Heart left ventricle (tissue), 16 donors: ENCODE results near the gene TNS4. TPM values are rescaled to one million over a fixed set of nuclear protein-coding genes. Genes with fewer than 3 reads are reported as not detected.

Source experiments
- ATAC-seq, 4 donors: fragments of 200-7000 bp; cut with Tn5 transposase; one replicate each; pipeline ENCODE4 v1.9.1; 2020 to 2022; ENCODE audit warnings: moderate library complexity in 4 of 4, mild to moderate bottlenecking in 3 of 4, moderate number of reproducible peaks in 1 of 4
- DNase-seq, 5 donors: peaks; one replicate each; pipeline ENCODE4 v3.0.0-alpha.2; 2020
- H3K27ac ChIP-seq, 12 donors: fragments of 200-600 bp; sonication (generic) in 4 of 12; one replicate each; pipeline versions ENCODE4 v1.5.0 to v1.8.0; 2016 to 2022; ENCODE audit warnings: mild to moderate bottlenecking in 2 of 12
- H3K27me3 ChIP-seq, 9 donors: fragments of 200-600 bp; sonication (generic) in 2 of 9; one replicate each; pipeline versions ENCODE4 v1.5.1 to v1.8.0; 2016 to 2022; ENCODE audit warnings: mild to moderate bottlenecking in 3 of 9
- H3K36me3 ChIP-seq, 9 donors: fragments of 200-600 bp; sonication (generic) in 2 of 9; one replicate each; pipeline versions ENCODE4 v1.5.0 to v1.8.0; 2018 to 2022; ENCODE audit warnings: mild to moderate bottlenecking in 2 of 9
- H3K4me1 ChIP-seq, 12 donors: fragments of 200-600 bp; sonication (generic) in 4 of 12; one replicate each; pipeline versions ENCODE4 v1.5.0 to v1.8.0; 2016 to 2022; ENCODE audit warnings: mild to moderate bottlenecking in 3 of 12
- H3K4me3 ChIP-seq, 12 donors: fragments of 200-600 bp; sonication (generic) in 4 of 12; one replicate each; pipeline versions ENCODE4 v1.5.0 to v1.8.0; 2017 to 2022; ENCODE audit warnings: mild to moderate bottlenecking in 9 of 12, moderate library complexity in 4 of 12
- H3K9me3 ChIP-seq, 12 donors: fragments of 200-600 bp; sonication (generic) in 4 of 12; one replicate each; pipeline versions ENCODE4 v1.5.0 to v1.8.0; 2016 to 2022; ENCODE audit warnings: mild to moderate bottlenecking in 1 of 12
- POLR2A ChIP-seq, 2 donors: fragments of 450-650 bp; IDR thresholded peaks; one replicate each; pipeline ENCODE4 v1.6.1; 2017; ENCODE audit warnings: antibody characterized with exemption in 2 of 2, mild to moderate bottlenecking in 2 of 2, moderate library complexity in 2 of 2
- WGBS, 4 donors: extraction: QIAGEN DNeasy Blood & Tissue Kit in 2 of 4; methylation state at CpG; one replicate each; pipeline versions ENCODE4 v1.1.5 to v1.1.7; 2013 to 2018; 5-methylcytosine and 5-hydroxymethylcytosine counted together
- intact Hi-C, 10 donors: fragments of 100-400 bp; cut with DNase I; formaldehyde crosslinking; loops; one replicate each; pipeline versions ENCODE4 v1.11.1 to v1.14.2; 2022
- polyA plus RNA-seq, 2 donors: library from polyadenylated mRNA; stranded (reverse); fragments of 200-250 nt; gene quantifications; one replicate each; pipeline ENCODE4 v1.2.3, GENCODE V29; 2013
- total RNA-seq, 9 donors: library from RNA; depleted of rRNA in 2 of 9; stranded (reverse); fragments of >200 nt in 2 of 9; fragmentation: NEBNext Ultra II Directional in 3 of 9; extraction: Animal tissue kit (Norgen Biotek cat#: 25700) in 3 of 9; gene quantifications; one replicate each; pipeline versions ENCODE4 v1.1.0 to v1.2.4, GENCODE V29; 2016 to 2023
- TF ChIP-seq, protein P1 (sequence below), 12 donors: fragments of 200-600 bp; sonication (generic) in 4 of 12; IDR thresholded peaks; one replicate each; pipeline versions ENCODE4 v1.5.0 to v1.8.0; 2018 to 2022; ENCODE audit warnings: antibody characterized with exemption in 12 of 12, mild to moderate bottlenecking in 5 of 12
- donor health status: ischemic (EF 13 %, LVEDD 7.1; RV severe dilation, severe dysfunction).
- donor health status: healthy with polysubstance abuse.
- donor health status: DM: no; HTN: yes; CAD: no.
- donor health status: DM: no; HTN: no; CAD: no.
- donor health status: ischemic (EF 25% LVEDD 6.9; RV normal size, moderate dysfunction).
- donor health status: ischemic (EF 25% LVEDD 5.7; RV mildly dilated, moderate dysfunction).
- donor health status: healthy.
- donor health status: DM: yes; HTN: yes; CAD: no.
- donor health status: ischemic (EF 35%, LVEDD 5.7; RV mildly dilated, moderate dysfunction).
- donor health status: nonischemic (EF 11% LVEDD 7.7; RV severe dilation, severe dysfunction).
- donor health status: DM: yes; HTN: yes; CAD: no.
- donor health status: PGD.
- donor health status: ischemic (EF 29% LVEDD 5.4; RV normal size, mild dysfunction).
- donor health status: nonischemic (EF 23%, LVEDD 6.1; RV moderate dilation, normal function).

TNS4 gene
- total and polyA plus RNA-seq, 11 donors, result 0.16 to 0.91 TPM; not detected in 9

DNA sequence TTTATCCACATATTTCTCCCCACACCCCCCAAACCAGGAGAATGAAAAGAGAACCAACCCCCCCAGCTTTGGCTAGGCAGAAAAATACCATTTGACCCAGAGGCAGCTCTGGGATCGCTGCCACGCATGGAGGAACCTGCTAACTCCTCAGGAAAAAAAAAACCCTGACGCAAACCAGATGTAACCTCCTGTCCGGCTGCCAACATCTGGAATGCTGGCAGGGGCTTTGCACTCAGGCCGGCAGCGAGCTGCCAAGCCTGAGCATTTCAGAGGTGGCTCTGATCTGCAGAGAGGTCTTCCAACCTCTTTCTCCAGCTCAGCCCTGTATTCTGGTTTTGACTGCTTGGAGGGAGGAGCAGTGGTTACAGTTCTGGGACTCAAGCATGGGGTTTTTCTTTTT is 50.0 kb downstream of the TNS4 start:
- intact Hi-C loops, result no loop called here
- Histone ChIP-seq H3K4me1 (peaks cover 15 to 91% (median 64%) of the 10 kb centered on the region in 12 donors), H3K4me3 (no peak overlapping the region), H3K27me3 (no peaks in the 10 kb centered on the region), H3K9me3 (no peaks in the 10 kb centered on the region), H3K36me3 (peaks cover 0 to 47% (median 37%) of the 10 kb centered on the region in 9 donors), H3K27ac (peak overlapping the region; percentile 19 to 97 (median 70))
- no peak for TF ChIP-seq POLR2A (IDR thresholded peaks at IDR 0.05)
- TF ChIP-seq, protein P1, sequence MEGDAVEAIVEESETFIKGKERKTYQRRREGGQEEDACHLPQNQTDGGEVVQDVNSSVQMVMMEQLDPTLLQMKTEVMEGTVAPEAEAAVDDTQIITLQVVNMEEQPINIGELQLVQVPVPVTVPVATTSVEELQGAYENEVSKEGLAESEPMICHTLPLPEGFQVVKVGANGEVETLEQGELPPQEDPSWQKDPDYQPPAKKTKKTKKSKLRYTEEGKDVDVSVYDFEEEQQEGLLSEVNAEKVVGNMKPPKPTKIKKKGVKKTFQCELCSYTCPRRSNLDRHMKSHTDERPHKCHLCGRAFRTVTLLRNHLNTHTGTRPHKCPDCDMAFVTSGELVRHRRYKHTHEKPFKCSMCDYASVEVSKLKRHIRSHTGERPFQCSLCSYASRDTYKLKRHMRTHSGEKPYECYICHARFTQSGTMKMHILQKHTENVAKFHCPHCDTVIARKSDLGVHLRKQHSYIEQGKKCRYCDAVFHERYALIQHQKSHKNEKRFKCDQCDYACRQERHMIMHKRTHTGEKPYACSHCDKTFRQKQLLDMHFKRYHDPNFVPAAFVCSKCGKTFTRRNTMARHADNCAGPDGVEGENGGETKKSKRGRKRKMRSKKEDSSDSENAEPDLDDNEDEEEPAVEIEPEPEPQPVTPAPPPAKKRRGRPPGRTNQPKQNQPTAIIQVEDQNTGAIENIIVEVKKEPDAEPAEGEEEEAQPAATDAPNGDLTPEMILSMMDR (IDR thresholded peaks at IDR 0.05), result no peak
- ATAC-seq (peak; percentile 71 to 77 (median 74)), DNase-seq (peak; percentile 82 to 92 (median 85))
- 1 to 21% (median 8%) methylated on average over 6 of the region's 6 CpGs for WGBS, 4 donors

DNA sequence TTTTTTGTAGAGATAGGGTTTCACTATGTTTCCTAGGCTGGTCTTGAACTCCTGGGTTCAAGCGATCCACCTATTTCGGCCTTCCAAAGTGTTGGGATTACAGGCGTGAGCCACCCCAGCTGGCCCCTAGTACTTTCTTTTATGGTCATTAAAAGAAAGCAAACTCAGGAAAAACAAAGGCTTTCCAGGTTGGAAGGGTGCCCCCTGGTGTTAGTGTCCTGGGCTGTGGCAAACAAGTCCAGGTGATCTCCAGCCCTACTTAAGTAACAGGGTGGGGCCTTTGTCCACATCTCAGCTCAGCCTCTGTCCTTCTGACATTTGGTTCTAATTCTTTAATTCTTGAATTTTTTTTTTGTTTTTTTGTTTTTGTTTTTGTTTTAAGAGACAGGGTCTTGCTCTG is 51.2 kb downstream of the TNS4 start:
- ATAC-seq (no peak), DNase-seq (peak in 1 of 5 donors; percentile 42)
- Histone ChIP-seq H3K36me3 (peaks cover 0 to 35% (median 25%) of the 10 kb centered on the region in 9 donors), H3K27me3 (no peaks in the 10 kb centered on the region), H3K4me3 (peak overlapping the region in 1 of 12 donors; percentile 5), H3K4me1 (peaks cover 15 to 87% (median 71%) of the 10 kb centered on the region in 12 donors), H3K27ac (peak overlapping the region in 10 of 12 donors; percentile 9 to 98 (median 72)), H3K9me3 (no peaks in the 10 kb centered on the region)
- intact Hi-C loops, result no loop called here
- TF ChIP-seq POLR2A (IDR thresholded peaks at IDR 0.05), result no peak
- TF ChIP-seq, protein P1 (IDR thresholded peaks at IDR 0.05), result peak; percentile 28 to 61 (median 49)
- WGBS, 4 donors, result 67 to 89% (median 78%) methylated on average over 3 of the region's 3 CpGs

DNA sequence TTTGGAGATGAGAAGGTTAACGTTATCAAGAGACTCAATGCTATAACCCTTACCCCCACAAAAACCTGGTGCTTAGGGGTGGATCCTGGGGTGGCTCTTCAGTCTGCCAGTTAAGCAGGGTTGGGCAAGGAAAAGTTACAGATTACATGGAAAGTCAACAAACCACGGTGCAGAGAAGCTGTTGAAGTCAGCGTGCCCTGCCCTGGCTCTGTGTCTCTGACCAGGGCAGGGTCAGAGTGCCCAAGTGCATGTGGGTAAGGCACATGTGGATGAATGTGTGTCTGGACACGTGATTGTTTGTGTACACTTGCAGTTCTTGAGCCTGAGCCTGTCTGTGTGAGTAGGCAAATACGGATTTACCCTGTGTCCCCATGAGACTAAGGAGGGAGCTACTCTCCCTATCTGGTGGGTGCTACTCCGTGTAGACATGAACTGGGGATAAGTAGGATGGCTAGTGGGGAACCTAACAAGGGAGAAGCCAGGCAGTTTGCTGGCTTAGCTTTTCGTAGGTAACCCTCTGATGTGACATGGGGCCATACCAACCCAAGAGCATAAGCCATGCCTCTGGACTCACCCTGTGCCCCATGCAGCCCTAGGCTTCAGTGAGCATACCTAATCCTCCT is 52.7 kb downstream of the TNS4 start:
- H3K4me1 ChIP-seq, result peaks cover 15 to 90% (median 74%) of the 10 kb centered on the region in 12 donors
- peak overlapping the region in 8 of 12 donors; percentile 73 to 92 (median 75) for H3K4me3 ChIP-seq
- DNase-seq, result no peak
- no peak for ATAC-seq
- H3K27me3 ChIP-seq, result no peaks in the 10 kb centered on the region
- TF ChIP-seq, protein P1 (IDR thresholded peaks at IDR 0.05), result no peak
- no peak for TF ChIP-seq POLR2A (IDR thresholded peaks at IDR 0.05)
- peak overlapping the region; percentile 56 to 98 (median 92) for H3K27ac ChIP-seq
- intact Hi-C loops, result no loop called here
- no peaks in the 10 kb centered on the region for H3K9me3 ChIP-seq
- 47 to 59% (median 53%) methylated on average over 6 to 7 of the region's 7 CpGs for WGBS, 4 donors
- H3K36me3 ChIP-seq, result peaks cover 0 to 21% (median 11%) of the 10 kb centered on the region in 9 donors

DNA sequence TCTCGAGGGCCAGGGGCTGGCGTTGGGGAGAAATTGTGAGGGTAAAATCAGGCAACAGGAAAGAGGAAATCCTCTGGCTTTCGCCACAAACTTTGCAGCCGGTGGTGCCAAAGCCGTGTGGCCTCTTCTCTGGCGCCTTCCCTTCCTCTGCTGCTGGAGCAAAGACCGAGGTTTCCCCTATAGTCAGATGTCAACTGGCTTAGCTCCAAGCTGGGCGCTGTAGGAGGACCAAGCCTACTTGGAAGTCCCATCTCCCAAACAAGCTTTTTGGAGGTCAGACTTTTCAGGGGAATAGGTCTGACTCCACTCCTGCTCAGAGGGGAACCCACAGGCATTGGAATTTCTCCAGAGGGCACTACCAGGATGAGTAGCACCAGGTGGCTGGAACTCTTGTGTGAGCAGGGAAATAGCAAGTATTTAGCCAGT is 53.2 kb downstream of the TNS4 start:
- 27 to 56% (median 42%) methylated on average over 6 to 8 of the region's 8 CpGs for WGBS, 4 donors
- intact Hi-C loops, result no loop called here
- peaks cover 15 to 85% (median 72%) of the 10 kb centered on the region in 12 donors for H3K4me1 ChIP-seq
- H3K27ac ChIP-seq, result peak overlapping the region; percentile 56 to 98 (median 92)
- H3K36me3 ChIP-seq, result peaks cover 0 to 15% (median 6%) of the 10 kb centered on the region in 9 donors
- no peaks in the 10 kb centered on the region for H3K27me3 ChIP-seq
- TF ChIP-seq POLR2A (IDR thresholded peaks at IDR 0.05), result no peak
- TF ChIP-seq, protein P1 (IDR thresholded peaks at IDR 0.05), result no peak
- ATAC-seq (no peak), DNase-seq (peak; percentile 52 to 68 (median 56))
- H3K4me3 ChIP-seq, result peak overlapping the region in 10 of 12 donors; percentile 23 to 92 (median 75)
- no peaks in the 10 kb centered on the region for H3K9me3 ChIP-seq
